Measurements from ENCODE around the gene RPTOR.
A peak's percentile ranks its signal among the peaks of the same experiment; 100 is the strongest.

The RPTOR gene

DNA sequence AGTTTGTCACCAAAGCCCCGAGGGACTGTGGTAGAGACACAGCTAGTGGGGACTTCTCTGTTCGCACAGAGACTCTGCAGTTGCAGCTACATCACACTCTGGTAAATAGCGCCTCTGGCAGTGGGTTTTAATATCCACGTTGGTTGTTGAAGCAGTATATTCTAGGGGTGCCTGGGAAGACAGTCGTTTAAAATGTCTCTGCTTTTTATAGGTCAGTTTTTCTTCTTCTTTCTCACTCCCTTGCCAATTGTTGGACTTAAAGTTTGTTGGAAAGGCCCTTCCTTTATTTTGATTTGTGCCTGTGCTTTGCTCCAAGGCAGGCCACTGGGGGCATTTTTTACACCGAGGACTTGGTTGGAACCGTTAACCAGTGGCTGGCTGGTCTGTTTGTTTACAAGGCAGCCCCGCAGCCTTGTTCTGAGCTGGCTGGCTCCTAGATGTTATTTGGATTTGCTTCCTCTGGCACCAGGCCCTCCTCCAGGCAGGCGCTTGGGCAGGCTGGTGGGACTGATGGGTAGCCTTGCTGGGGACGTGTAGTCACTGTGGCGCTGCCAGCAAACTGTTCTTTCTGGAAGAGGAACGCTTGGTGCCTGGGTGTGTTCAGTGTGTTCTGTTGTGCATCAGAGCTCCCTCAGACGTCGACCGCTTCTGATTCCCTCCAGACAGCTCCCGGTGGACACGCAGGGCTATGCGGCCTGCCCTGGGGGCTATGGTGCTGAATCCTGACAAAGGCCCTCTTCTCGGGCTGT, 228.8 kb downstream of the RPTOR start:
- Histone ChIP-seq H3K4me2 (ENCODE audit: low read length) (peak overlapping the region; percentile 48), H3K27ac (ENCODE audit: low read depth, low read length, poor library complexity, severe bottlenecking) (peak overlapping the region; percentile 96), H3K9ac (ENCODE audit: low read length) (peak overlapping the region; percentile 45; the same call in 1 of the 2 replicates), H3F3A (ENCODE audit: insufficient read depth, low read length) (0 out of 2 replicates have a peak, but pooled peaks cover 3% of the 10 kb centered on the region), H3K79me2 (ENCODE audit: insufficient read depth, low read length) (no peaks in the 10 kb centered on the region), H3K27me3 (ENCODE audit: insufficient read depth, low read length) (no peaks in the 10 kb centered on the region), H3K4me3 (ENCODE audit: low read depth, low read length, poor library complexity, severe bottlenecking) (peak overlapping the region; percentile 32), H3K9me2 (ENCODE audit: low read depth, low read length) (no peaks in the 10 kb centered on the region), H3K4me1 (ENCODE audit: insufficient read depth, low read length, severe bottlenecking) (peaks cover 92% of the 10 kb centered on the region), H3K9me3 (ENCODE audit: low read length) (no peaks in the 10 kb centered on the region), H3K36me3 (ENCODE audit: insufficient read depth, low read length) (peaks cover 83% of the 10 kb centered on the region), H4K20me1 (ENCODE audit: insufficient read depth, low read length) (no peaks in the 10 kb centered on the region), H2AFZ (ENCODE audit: low read length) (no peak overlapping the region)
- TF ChIP-seq, protein P1, sequence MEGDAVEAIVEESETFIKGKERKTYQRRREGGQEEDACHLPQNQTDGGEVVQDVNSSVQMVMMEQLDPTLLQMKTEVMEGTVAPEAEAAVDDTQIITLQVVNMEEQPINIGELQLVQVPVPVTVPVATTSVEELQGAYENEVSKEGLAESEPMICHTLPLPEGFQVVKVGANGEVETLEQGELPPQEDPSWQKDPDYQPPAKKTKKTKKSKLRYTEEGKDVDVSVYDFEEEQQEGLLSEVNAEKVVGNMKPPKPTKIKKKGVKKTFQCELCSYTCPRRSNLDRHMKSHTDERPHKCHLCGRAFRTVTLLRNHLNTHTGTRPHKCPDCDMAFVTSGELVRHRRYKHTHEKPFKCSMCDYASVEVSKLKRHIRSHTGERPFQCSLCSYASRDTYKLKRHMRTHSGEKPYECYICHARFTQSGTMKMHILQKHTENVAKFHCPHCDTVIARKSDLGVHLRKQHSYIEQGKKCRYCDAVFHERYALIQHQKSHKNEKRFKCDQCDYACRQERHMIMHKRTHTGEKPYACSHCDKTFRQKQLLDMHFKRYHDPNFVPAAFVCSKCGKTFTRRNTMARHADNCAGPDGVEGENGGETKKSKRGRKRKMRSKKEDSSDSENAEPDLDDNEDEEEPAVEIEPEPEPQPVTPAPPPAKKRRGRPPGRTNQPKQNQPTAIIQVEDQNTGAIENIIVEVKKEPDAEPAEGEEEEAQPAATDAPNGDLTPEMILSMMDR (IDR thresholded peaks at IDR 0.05; ENCODE audit: low read length): peak; percentile 64
- TF ChIP-seq EZH2 (IDR thresholded peaks at IDR 0.05; ENCODE audit: borderline replicate concordance, low read length): no peak

DNA sequence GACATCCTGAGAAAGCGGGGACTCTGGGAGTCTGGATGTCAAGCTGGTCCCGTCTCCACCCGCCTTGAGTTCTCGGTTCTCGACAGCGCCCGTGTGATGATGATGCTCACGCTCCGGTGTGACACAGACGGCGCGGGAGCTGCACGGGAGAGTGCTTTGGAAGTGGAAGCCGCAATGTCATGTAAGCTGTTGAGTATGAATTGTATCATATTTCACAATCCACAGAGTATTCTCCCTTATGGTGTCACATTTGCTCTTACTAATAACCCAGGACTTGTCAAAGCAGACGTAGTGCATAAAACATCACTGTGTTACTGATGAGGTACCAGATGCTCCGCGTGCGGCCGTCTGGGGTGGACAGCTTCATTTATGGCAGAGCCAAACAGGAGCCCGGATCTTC, 229.5 kb downstream of the RPTOR start:
- Histone ChIP-seq H3K4me1 (ENCODE audit: insufficient read depth, low read length, severe bottlenecking) (peaks cover 96% of the 10 kb centered on the region), H2AFZ (ENCODE audit: low read length) (no peak overlapping the region), H3K4me3 (ENCODE audit: low read depth, low read length, poor library complexity, severe bottlenecking) (peak overlapping the region; percentile 32), H3K9me2 (ENCODE audit: low read depth, low read length) (no peaks in the 10 kb centered on the region), H3K27ac (ENCODE audit: low read depth, low read length, poor library complexity, severe bottlenecking) (peak overlapping the region; percentile 96), H3K36me3 (ENCODE audit: insufficient read depth, low read length) (peaks cover 83% of the 10 kb centered on the region), H3K79me2 (ENCODE audit: insufficient read depth, low read length) (no peaks in the 10 kb centered on the region), H4K20me1 (ENCODE audit: insufficient read depth, low read length) (no peaks in the 10 kb centered on the region), H3K4me2 (ENCODE audit: low read length) (peak overlapping the region; percentile 48), H3K9me3 (ENCODE audit: low read length) (no peaks in the 10 kb centered on the region), H3K9ac (ENCODE audit: low read length) (peak overlapping the region; percentile 45), H3K27me3 (ENCODE audit: insufficient read depth, low read length) (no peaks in the 10 kb centered on the region), H3F3A (ENCODE audit: insufficient read depth, low read length) (0 out of 2 replicates have a peak, but pooled peaks cover 3% of the 10 kb centered on the region)
- TF ChIP-seq EZH2 (IDR thresholded peaks at IDR 0.05; ENCODE audit: borderline replicate concordance, low read length): no peak
- TF ChIP-seq, protein P1 (IDR thresholded peaks at IDR 0.05; ENCODE audit: low read length): no peak

- peak overlapping the region; percentile 96 for H3K27ac ChIP-seq (ENCODE audit: low read depth, low read length, poor library complexity, severe bottlenecking)
- H3K4me1 ChIP-seq (ENCODE audit: insufficient read depth, low read length, severe bottlenecking): peaks cover 96% of the 10 kb centered on the region
- H4K20me1 ChIP-seq (ENCODE audit: insufficient read depth, low read length): no peaks in the 10 kb centered on the region
- TF ChIP-seq, protein P1 (IDR thresholded peaks at IDR 0.05; ENCODE audit: low read length): no peak
- no peak for TF ChIP-seq EZH2 (IDR thresholded peaks at IDR 0.05; ENCODE audit: borderline replicate concordance, low read length)
- peak overlapping the region; percentile 45 for H3K9ac ChIP-seq (ENCODE audit: low read length)
- 0 out of 2 replicates have a peak, but pooled peaks cover 3% of the 10 kb centered on the region for H3F3A ChIP-seq (ENCODE audit: insufficient read depth, low read length)
- H3K4me2 ChIP-seq (ENCODE audit: low read length): peak overlapping the region; percentile 48
- no peaks in the 10 kb centered on the region for H3K9me3 ChIP-seq (ENCODE audit: low read length)
- H3K4me3 ChIP-seq (ENCODE audit: low read depth, low read length, poor library complexity, severe bottlenecking): peak overlapping the region; percentile 32
- H3K36me3 ChIP-seq (ENCODE audit: insufficient read depth, low read length): peaks cover 83% of the 10 kb centered on the region
- H3K79me2 ChIP-seq (ENCODE audit: insufficient read depth, low read length): no peaks in the 10 kb centered on the region
- H2AFZ ChIP-seq (ENCODE audit: low read length): no peak overlapping the region
- H3K9me2 ChIP-seq (ENCODE audit: low read depth, low read length): no peaks in the 10 kb centered on the region
- no peaks in the 10 kb centered on the region for H3K27me3 ChIP-seq (ENCODE audit: insufficient read depth, low read length)
Measured at GRCh38 chr17:80774643-80775281, 230.1 kb downstream of the RPTOR start.

All from OCI-LY1 (cell line).